Liver (tissue), 3 donors: ENCODE data around the gene BRINP1.

Source experiments
- CTCF ChIP-seq: fragments of 150-350 bp; IDR thresholded peaks from 2 replicates; pipeline ENCODE4 v1.5.1; 2017; ENCODE audit warnings: improper control_type of control experiment, low read depth, low read length; ENCODE audit not compliant: missing input control
- EGR1 ChIP-seq, 2 donors: IDR thresholded peaks; 2 replicates each; pipeline ENCODE4 v1.6.1; 2016 to 2018; ENCODE audit warnings: antibody characterized with exemption in 2 of 2, low read depth in 2 of 2
- GABPA ChIP-seq, 2 donors: IDR thresholded peaks in 1 of 2; conservative IDR thresholded peaks in 1 of 2; 2 replicates each; pipeline ENCODE4 v1.6.1; 2016; ENCODE audit warnings: antibody characterized with exemption in 2 of 2, mild to moderate bottlenecking in 1 of 2, moderate library complexity in 1 of 2
- JUND ChIP-seq, 2 donors: IDR thresholded peaks; 2 replicates each; pipeline ENCODE4 v1.6.1; 2016; ENCODE audit warnings: antibody characterized with exemption in 2 of 2
- RAD21 ChIP-seq, 2 donors: IDR thresholded peaks; 2 replicates each; pipeline ENCODE4 v1.6.1; 2016; ENCODE audit warnings: antibody characterized with exemption in 2 of 2, mild to moderate bottlenecking in 2 of 2
- REST ChIP-seq: IDR thresholded peaks from 2 replicates; pipeline ENCODE4 v1.6.1; 2016; ENCODE audit warnings: antibody characterized with exemption, mild to moderate bottlenecking
- SP1 ChIP-seq: IDR thresholded peaks from 2 replicates; pipeline ENCODE4 v1.6.1; 2018; ENCODE audit warnings: antibody characterized with exemption, mild to moderate bottlenecking
- TAF1 ChIP-seq: conservative IDR thresholded peaks from 2 replicates; pipeline ENCODE4 v1.6.1; 2016; ENCODE audit warnings: antibody characterized with exemption, mild to moderate bottlenecking
- YY1 ChIP-seq: IDR thresholded peaks from 2 replicates; pipeline ENCODE4 v1.6.1; 2016; ENCODE audit warnings: antibody characterized with exemption, mild to moderate bottlenecking
- TF ChIP-seq, protein P1 (sequence below): IDR thresholded peaks from 2 replicates; pipeline ENCODE4 v1.6.1; 2016; ENCODE audit warnings: antibody characterized with exemption
- TF ChIP-seq, protein P2 (sequence below): IDR thresholded peaks from 2 replicates; pipeline ENCODE4 v1.6.1; 2016; ENCODE audit warnings: antibody characterized with exemption
- donor health status: healthy.
- donor health status: healthy.

- TF ChIP-seq CTCF = no peak
- TF ChIP-seq SP1 = no peak
- TF ChIP-seq JUND (IDR thresholded peaks at IDR 0.05) = no peak
- no peak for TF ChIP-seq REST
- no peak for TF ChIP-seq EGR1 (IDR thresholded peaks at IDR 0.05; ENCODE audit: low read depth in 2 of 2)
- TF ChIP-seq RAD21 (IDR thresholded peaks at IDR 0.05) = no peak
- no peak for TF ChIP-seq TAF1
- TF ChIP-seq, protein P1, sequence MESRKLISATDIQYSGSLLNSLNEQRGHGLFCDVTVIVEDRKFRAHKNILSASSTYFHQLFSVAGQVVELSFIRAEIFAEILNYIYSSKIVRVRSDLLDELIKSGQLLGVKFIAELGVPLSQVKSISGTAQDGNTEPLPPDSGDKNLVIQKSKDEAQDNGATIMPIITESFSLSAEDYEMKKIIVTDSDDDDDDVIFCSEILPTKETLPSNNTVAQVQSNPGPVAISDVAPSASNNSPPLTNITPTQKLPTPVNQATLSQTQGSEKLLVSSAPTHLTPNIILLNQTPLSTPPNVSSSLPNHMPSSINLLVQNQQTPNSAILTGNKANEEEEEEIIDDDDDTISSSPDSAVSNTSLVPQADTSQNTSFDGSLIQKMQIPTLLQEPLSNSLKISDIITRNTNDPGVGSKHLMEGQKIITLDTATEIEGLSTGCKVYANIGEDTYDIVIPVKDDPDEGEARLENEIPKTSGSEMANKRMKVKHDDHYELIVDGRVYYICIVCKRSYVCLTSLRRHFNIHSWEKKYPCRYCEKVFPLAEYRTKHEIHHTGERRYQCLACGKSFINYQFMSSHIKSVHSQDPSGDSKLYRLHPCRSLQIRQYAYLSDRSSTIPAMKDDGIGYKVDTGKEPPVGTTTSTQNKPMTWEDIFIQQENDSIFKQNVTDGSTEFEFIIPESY = no peak
- TF ChIP-seq, protein P2, sequence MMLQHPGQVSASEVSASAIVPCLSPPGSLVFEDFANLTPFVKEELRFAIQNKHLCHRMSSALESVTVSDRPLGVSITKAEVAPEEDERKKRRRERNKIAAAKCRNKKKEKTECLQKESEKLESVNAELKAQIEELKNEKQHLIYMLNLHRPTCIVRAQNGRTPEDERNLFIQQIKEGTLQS = no peak
- no peak for TF ChIP-seq YY1
- TF ChIP-seq GABPA (IDR thresholded peaks at IDR 0.05 in 1 of 2, conservative IDR thresholded peaks at IDR 0.05 in 1 of 2) = no peak
Measured at GRCh38 chr9:119157196-119157595, 212.0 kb downstream of the BRINP1 start.
